ENCODE results near the gene FARP2. TPM values are rescaled to one million over a fixed set of nuclear protein-coding genes. Genes with fewer than 3 reads are reported as not detected.

The FARP2 gene
- total and polyA plus RNA-seq, 10 of the 15 experiments (the other 5 are each of a cell fraction or from before 2014, with no cell fraction given): 5.5 to 67.5 (median 36.8) TPM

DNA sequence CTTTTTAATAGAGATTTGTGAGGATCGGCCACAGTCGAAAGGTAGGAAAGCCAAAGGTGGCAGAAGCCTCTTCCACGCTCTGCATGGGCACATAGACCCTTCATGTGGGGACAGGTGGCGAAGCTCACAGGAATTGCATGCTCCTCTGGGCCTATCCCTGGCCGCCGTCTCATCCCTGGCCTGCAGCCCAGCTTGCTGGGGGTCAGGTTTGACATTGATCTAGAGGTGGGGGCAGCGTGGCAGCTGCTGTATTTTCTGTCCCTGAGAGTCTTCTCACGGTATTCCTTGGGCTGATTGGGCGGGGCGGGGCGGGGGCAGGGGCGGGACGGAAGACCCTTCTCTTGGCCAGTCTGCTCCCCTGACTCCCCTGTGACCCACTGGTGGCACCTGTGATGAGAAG, 103.4 kb downstream of the FARP2 start:
- CTCF ChIA-PET: interaction anchor here (1.6 kb wide), 1 partner anchor 13 kb away, joined by 6 read pairs; no protein-coding TSS in a partner anchor
- H3K9me3 ChIP-seq (replicated peaks; ENCODE audit: control insufficient read depth, insufficient read depth, low read length): no peaks in the 10 kb centered on the region
- H3K4me3 ChIP-seq: no peak overlapping the region
- RAD21 ChIA-PET (ENCODE audit: unreplicated experiment): interaction anchor here (0.6 kb wide), 1 partner anchor 97 kb away, joined by 3 read pairs; no protein-coding TSS in a partner anchor
- no peaks in the 10 kb centered on the region for H4K20me1 ChIP-seq (ENCODE audit: control insufficient read depth, insufficient read depth)
- POLR2A ChIA-PET: no interaction called here
- in situ Hi-C loops (cut with MboI) (no loop called here), intact Hi-C loops (cut with micrococcal nuclease; ENCODE audit: unreplicated experiment) (no loop called here)
- 88% methylated on average over 7 of the region's 13 CpGs for WGBS (ENCODE audit: insufficient coverage, insufficient replicate concordance, low lambda C conversion rate, missing lambda C conversion rate)
- H3K79me2 ChIP-seq (ENCODE audit: control insufficient read depth, insufficient read depth, low read length): no peaks in the 10 kb centered on the region
- H3K9ac ChIP-seq (ENCODE audit: control insufficient read depth, insufficient read depth, low read length): no peak overlapping the region
- no peak overlapping the region for H2AFZ ChIP-seq (ENCODE audit: control insufficient read depth, low read depth, low read length)
- no peaks in the 10 kb centered on the region for H3K27me3 ChIP-seq (replicated peaks in 1 of 2; ENCODE audit: control insufficient read depth in 2 of 2, insufficient read depth in 2 of 2, low read length in 1 of 2)
- no peak for ATAC-seq
- no peak overlapping the region for H3K4me2 ChIP-seq (ENCODE audit: control insufficient read depth, insufficient read depth)
- no peaks in the 10 kb centered on the region for H3K36me3 ChIP-seq (ENCODE audit: control insufficient read depth in 2 of 2, insufficient read depth in 2 of 2, low read length in 1 of 2)
- TF ChIP-seq SPI1 (IDR thresholded peaks at IDR 0.05; ENCODE audit: borderline replicate concordance, insufficient read depth, low read depth, low read length): no peak
- no peak for TF ChIP-seq POU2F2 (IDR thresholded peaks at IDR 0.05; ENCODE audit: borderline replicate concordance, low read depth, low read length)
- no peak for TF ChIP-seq RUNX3 (IDR thresholded peaks at IDR 0.05; ENCODE audit: low read length)
- TF ChIP-seq POLR2AphosphoS2 (IDR thresholded peaks at IDR 0.05; ENCODE audit: low read depth, low read length): no peak
- no peak for TF ChIP-seq TCF7 (IDR thresholded peaks at IDR 0.05; ENCODE audit: borderline replicate concordance)
- TF ChIP-seq NR2C1 (IDR thresholded peaks at IDR 0.05): no peak
- TF ChIP-seq JUNB (IDR thresholded peaks at IDR 0.05): no peak
- no peak for TF ChIP-seq BACH1 (IDR thresholded peaks at IDR 0.05; ENCODE audit: borderline replicate concordance)
- TF ChIP-seq, protein P1, sequence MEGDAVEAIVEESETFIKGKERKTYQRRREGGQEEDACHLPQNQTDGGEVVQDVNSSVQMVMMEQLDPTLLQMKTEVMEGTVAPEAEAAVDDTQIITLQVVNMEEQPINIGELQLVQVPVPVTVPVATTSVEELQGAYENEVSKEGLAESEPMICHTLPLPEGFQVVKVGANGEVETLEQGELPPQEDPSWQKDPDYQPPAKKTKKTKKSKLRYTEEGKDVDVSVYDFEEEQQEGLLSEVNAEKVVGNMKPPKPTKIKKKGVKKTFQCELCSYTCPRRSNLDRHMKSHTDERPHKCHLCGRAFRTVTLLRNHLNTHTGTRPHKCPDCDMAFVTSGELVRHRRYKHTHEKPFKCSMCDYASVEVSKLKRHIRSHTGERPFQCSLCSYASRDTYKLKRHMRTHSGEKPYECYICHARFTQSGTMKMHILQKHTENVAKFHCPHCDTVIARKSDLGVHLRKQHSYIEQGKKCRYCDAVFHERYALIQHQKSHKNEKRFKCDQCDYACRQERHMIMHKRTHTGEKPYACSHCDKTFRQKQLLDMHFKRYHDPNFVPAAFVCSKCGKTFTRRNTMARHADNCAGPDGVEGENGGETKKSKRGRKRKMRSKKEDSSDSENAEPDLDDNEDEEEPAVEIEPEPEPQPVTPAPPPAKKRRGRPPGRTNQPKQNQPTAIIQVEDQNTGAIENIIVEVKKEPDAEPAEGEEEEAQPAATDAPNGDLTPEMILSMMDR (IDR thresholded peaks at IDR 0.05 in 2 of 3, conservative IDR thresholded peaks at IDR 0.05 in 1 of 3; ENCODE audit: control insufficient read depth in 2 of 3, extremely low read depth in 1 of 3, insufficient read depth in 1 of 3, low read depth in 3 of 3, low read length in 3 of 3): no peak
- no peaks in the 10 kb centered on the region for H3K4me1 ChIP-seq (ENCODE audit: control insufficient read depth, insufficient read depth, low read length)
- BruUV-seq (replicated peaks): no TSS peak
- no peak for DNase-seq (ENCODE audit: low read depth, low spot score)
- no peak for FAIRE-seq
- SMC1A ChIA-PET (ENCODE audit: uncharacterized antibody, unreplicated experiment): no interaction called here
- H3K27ac ChIP-seq (ENCODE audit: control insufficient read depth, insufficient read depth): no peak overlapping the region

Measured in GM12878 (cell line).